ENCODE data around the gene NDUFAF7.
"Not testable (repeated sequence)": the region's sequence is repeated elsewhere in the genome, so short reads cannot be mapped to it uniquely, and the experiment has no call there.

Gene NDUFAF7

DNA sequence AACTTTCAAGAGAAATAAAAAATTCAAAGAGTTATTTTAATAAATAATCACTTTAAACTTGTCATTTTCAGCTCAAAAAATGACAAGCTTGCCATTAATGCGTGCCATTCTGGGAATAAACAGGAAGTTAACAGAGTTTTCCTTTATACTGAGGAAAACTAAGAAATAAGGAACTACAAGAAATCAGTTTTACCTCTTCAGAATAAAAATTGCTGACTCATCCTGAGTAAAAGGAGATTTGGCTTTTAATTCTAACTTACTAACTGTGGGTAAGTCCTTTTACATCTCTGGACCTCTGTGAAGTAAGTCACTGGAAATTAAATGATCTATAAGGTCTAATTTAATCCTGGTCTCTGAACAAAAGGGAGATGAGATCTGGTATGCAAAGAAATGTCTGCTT lies 16.2 kb upstream of the NDUFAF7 start:
- DNase-seq, result no peak

GRCh38 chr2:37219046-37219445 lies 12.4 kb upstream of the NDUFAF7 start:
- no peak for DNase-seq

DNA sequence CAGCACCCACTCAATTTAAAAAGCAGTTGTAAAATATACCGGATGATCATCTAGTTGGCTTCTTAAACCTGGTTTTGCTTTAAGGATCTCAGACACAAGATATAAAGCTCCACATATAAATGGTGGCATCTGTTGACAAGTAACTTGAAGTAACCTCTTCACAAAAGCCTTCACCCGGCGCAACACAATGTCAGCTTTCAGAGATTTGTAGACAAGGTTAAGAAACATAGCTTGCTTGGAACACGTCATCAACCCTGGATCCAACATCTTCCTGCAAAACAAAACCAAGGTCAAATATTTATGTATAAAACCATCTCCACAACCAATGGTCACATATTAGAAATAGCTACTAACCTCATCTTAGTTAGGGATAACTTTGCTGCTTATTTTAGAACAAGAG lies 8.3 kb upstream of the NDUFAF7 start:
- DNase-seq, result no peak

DNA sequence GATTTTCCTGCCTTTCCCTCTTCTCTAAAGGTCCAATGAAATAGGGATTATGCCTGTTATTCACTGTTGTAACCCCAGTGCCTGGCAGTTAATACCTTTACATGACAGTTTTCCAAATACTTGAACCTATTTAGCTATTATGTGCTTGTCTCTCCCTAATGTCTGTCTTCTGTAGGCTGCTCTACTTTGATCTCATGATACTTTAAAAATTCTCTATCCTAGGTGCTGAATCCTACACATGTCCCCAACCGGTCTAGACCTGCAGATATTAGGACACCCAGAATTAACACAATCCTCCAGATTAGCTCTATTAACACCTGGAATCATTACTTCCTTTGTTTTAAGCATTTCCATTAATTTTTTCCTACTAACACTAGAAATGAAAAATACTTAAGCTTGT lies 7.4 kb upstream of the NDUFAF7 start:
- no peak for DNase-seq

DNA sequence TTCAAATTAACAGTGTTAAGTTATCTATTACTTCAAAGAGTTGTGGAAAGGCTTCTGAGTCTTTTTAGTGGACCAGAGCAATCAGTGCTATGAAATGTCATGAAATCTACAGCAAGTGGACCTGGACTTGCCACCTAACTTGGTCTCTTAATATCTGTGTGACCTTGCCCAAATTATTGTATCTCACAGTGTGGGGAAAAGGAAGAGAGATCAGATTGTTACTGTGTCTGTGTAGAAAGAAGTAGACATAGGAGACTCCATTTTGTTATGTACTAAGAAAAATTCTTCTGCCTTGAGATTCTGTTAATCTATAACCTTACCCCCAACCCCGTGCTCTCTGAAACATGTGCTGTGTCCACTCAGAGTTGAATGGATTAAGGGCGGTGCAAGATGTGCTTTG lies 6.3 kb upstream of the NDUFAF7 start:
- not testable (repeated sequence) for DNase-seq

- DNase-seq, result no peak
Measured at GRCh38 chr2:37226863-37227262, 4.6 kb upstream of the NDUFAF7 start.

GRCh38 chr2:37228788-37229187 lies 2.7 kb upstream of the NDUFAF7 start:
- no peak for DNase-seq

GRCh38 chr2:37230581-37230980 lies 877 bp upstream of the NDUFAF7 start:
- DNase-seq, result no peak

DNA sequence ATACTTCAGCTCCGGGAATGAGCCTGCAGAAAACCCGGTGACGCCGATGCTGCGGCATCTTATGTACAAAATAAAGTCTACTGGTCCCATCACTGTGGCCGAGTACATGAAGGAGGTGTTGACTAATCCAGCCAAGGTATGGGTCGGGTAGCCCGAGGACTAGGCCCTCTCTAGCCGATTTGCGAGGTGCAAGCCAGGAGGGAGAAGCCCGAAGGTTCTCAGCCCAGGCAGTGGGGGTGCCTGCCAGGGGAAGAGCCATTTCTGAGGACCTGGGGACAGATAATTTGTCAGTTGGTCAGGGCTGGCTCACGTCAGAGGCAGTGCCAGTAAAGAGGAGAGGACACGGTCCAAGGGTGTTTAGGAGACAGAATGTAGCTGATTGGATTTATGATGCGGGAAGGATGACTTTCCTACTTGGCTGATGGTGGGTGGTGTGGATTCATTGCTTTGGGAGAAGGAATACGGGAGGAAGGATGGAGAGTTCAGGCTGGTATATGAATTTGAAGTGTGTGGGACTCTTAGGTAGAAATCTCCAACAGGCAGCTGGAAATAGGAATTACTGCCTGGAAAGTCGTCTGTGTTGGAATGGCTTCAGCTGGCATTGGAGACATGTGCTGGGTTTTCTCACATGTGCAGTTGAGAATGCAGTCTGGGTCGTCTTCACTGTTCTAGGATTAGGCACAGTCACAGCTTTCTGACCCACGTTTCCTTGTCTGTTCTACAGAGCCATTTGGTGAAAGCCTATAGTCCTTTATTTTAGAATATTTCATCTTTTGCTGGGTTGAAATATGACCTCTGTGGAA lies 874 bp downstream of the NDUFAF7 start:
- DNase-seq, result peak in 10 of 51 donors; percentile 3 to 38 (median 18)

- no peak for DNase-seq
Measured at GRCh38 chr2:37243435-37243834, 12.0 kb downstream of the NDUFAF7 start.

- DNase-seq, result no peak
Measured at GRCh38 chr2:37244017-37244416, 12.6 kb downstream of the NDUFAF7 start.

DNA sequence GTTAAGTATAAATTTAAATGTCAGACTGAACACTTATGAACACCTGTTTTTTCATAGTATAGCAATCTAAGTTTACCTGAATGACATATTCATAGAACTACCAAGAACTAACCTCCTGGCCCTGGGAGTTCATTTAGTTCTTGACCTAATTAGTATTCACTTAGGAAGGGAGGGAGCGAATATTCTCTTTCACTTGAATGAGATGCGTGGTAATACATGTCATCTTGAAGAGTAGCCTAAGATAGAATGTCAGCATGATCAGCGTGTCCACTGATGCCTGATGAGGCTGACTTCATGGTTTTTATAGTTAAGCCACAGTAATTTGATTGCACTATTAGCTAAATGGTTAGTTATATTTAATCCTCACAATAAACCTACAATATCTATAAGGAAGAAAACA lies 13.3 kb downstream of the NDUFAF7 start:
- DNase-seq, result no peak

DNA sequence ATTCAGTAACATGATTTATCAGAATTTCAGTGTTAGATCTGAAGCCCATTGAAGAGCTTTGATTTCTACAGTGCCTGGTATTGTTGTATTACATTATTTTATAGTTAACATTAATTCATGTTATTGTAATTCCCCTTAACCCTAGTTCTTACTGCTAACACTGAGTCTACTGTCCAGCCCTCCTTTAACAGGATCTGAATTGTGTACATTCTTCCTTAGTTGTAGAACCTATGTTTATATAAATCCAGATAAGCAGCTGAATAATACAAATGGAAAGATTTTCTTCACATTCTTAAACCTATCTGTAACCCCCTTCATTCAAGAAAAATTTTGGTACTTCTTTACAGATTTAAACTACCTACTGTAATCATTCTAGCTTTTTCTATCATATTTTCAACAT lies 14.7 kb downstream of the NDUFAF7 start:
- DNase-seq, result no peak

DNA sequence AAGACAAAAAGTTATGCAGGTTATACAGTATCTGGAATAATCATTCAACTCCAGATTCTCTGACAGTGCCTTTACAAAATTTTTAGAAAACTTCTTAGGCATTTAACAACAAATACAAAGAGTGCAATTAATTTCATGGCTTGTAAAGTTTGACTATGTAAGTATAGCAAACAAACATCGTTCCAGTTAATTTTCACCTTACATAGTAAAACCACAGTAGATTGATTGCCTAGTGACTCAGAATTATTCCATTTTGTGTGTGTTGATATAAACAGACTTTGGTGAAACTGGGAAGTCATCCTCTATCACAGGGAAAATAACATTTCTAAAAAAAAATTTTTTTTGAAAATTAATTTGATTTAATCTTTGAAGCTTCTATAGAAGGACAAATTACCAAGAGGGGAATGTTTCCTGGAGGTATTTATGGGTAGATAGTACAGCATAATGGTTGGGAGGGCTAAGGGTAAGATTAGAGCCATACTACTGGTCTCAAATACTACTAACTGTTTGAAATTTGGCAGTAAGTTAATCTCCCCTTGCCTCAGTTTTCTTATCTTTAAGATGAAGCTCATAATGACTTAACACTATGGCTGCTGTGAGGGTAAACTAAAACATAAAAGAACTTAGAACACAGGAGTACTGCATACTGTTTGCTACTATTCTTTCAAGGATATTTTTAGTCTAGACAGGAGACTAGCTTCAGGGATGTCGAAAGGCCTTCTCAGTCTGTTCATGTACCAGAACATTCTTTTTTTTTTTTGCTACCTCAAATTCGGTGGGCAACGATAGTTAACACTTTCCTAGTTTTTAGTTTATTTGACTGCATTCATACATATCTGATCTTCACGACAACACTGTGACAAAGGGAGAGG lies 19.6 kb downstream of the NDUFAF7 start:
- no peak for DNase-seq

DNA sequence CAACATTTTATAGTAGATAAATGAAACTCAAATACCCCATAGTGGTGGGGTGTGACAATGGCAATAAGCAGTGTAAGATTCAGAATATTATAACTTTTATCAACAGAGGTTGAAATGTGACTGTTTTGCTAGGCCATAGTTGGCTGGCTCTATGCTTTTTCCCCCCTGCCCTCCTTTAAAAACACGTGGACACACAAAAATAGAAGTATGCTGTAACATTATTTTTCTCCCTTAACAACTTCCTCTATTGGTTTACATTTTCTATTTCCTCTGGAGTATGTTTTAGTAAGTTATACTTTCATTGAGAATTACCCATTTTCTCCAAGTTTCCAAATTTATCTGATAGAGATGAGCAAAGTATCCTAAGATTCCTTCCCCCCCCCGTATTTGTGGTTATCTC lies 31.1 kb downstream of the NDUFAF7 start:
- no peak for DNase-seq

DNA sequence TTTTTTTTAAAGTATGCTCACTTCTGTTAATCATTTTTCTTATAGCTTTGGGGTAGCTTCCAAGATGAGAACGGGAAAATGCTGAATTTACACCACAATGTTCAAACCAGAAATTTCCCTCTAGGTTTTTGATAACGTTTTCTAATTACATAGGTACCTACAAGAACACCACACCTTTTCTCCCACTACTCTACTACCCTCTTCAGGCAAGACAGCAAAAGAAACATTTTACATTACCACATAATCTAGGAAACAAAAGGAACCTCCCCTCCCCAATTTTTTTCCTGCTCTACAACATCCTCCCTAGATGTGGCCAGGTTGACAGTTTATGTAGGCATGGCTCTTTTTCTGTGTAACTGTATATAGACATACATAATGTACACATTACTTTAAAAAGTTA lies 32.4 kb downstream of the NDUFAF7 start:
- DNase-seq, result no peak

- no peak for DNase-seq
Measured at GRCh38 chr2:37267685-37268084, 36.2 kb downstream of the NDUFAF7 start.

- no peak for DNase-seq
Measured at GRCh38 chr2:37268111-37268510, 36.7 kb downstream of the NDUFAF7 start.

DNA sequence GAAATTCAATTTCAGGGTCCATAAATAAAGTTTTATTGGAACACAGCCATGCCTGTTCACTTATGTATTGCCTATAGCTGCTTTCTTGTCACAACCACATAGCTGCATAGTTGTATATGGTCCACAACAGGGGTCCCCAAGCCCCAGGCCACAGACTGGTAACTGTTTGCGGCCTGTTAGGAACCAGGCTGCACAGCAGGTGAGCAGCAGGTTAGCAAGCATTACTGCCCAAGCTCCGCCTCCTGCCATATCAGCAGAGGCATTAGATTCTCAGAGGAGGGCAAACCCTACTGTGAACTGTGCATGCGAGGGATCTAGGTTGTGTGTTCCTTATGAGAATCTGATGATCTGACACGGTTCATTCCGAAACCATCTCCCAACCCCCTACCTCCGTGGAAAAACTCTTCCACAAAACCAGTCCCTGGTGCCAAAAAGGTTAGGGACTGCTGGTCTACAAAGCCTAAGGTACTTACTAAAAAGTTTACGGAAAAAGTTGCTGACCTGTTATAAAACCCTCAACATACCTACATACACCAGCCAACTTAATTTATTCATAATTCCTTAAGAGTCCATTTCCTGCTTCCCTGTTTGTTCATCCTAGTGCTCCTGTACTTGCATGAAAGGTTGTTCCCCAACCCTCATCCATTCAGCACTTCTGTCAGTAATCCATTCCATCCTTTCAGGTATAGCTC lies 40.1 kb downstream of the NDUFAF7 start:
- DNase-seq, result no peak

- no peak for DNase-seq
Measured at GRCh38 chr2:37274359-37274965, 43.0 kb downstream of the NDUFAF7 start.

DNA sequence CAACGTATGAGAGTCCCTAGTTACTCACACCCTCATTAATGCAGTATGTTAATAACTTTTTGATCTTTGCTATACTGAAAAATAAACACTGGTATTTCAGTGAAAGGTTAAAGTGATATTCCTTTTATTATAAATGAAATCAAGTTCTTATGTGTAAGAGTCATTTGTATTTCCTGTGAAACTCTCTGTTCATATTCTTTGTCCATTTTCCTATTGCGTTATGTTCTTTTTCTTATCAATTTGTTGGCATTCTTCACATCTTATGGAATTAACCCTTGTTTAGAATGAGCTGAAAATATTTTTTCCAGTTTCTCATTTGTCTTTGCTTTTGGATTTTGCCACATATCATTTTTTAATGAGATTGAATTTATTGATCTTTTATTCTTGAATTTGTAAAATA lies 44.8 kb downstream of the NDUFAF7 start:
- no peak for DNase-seq

- DNase-seq, result no peak
Measured at GRCh38 chr2:37281916-37282315, 50.5 kb downstream of the NDUFAF7 start.

All from hypothalamus (tissue), 51 donors.